ENCODE measurements around the gene USP40.
A peak's percentile ranks its signal among the peaks of the same experiment; 100 is the strongest.

Gene USP40

DNA sequence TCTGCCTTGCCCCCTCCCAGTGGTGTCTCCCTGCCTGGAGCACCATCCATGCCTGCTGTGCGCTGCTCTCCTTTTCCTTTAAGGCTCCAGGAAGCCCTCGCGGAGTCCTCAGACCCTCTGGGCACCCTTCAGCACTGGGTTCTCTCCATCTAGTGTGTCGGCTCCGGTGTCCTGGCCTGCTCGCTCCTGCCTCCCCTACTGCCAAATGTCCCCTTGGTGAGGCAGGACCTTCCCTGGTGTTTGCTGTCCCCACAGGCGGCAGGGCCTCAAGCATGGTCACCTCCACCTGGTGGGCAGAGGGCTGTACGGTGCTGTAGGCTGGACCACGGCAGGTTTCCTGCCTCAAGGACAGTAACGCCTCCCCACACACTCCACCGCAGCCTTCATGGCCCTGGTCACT lies 122.1 kb downstream of the USP40 start:
- DNase-seq (ENCODE audit: low read depth), result no peak
- TF ChIP-seq CTCF (conservative IDR thresholded peaks at IDR 0.05; ENCODE audit: low read depth, low read length), result no peak
- no peak overlapping the region for H3K4me3 ChIP-seq (ENCODE audit: low read length)

- peak; percentile 46 for DNase-seq (ENCODE audit: low read depth)
- no peak overlapping the region for H3K4me3 ChIP-seq (ENCODE audit: low read length)
- TF ChIP-seq CTCF (conservative IDR thresholded peaks at IDR 0.05; ENCODE audit: low read depth, low read length), result peak; percentile 82
Observed at GRCh38 chr2:233443511-233444183, 122.9 kb downstream of the USP40 start.

DNA sequence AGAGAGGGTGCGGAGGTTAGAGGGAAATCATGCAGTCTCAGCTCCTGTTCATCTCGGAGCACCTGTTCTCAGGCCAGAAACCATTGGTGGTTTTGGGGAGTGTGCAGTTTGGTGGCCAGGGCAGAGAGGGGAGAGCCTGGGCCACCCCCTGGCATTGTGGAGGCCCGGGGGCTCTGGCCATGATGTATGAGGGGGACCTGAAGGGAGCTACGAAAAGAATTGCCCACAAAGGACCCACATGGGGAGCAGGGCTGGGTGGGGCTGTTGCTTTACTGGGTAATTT lies 124.6 kb downstream of the USP40 start:
- H3K4me3 ChIP-seq (ENCODE audit: low read length), result no peak overlapping the region
- no peak for DNase-seq (ENCODE audit: low read depth)
- no peak for TF ChIP-seq CTCF (conservative IDR thresholded peaks at IDR 0.05; ENCODE audit: low read depth, low read length)

DNA sequence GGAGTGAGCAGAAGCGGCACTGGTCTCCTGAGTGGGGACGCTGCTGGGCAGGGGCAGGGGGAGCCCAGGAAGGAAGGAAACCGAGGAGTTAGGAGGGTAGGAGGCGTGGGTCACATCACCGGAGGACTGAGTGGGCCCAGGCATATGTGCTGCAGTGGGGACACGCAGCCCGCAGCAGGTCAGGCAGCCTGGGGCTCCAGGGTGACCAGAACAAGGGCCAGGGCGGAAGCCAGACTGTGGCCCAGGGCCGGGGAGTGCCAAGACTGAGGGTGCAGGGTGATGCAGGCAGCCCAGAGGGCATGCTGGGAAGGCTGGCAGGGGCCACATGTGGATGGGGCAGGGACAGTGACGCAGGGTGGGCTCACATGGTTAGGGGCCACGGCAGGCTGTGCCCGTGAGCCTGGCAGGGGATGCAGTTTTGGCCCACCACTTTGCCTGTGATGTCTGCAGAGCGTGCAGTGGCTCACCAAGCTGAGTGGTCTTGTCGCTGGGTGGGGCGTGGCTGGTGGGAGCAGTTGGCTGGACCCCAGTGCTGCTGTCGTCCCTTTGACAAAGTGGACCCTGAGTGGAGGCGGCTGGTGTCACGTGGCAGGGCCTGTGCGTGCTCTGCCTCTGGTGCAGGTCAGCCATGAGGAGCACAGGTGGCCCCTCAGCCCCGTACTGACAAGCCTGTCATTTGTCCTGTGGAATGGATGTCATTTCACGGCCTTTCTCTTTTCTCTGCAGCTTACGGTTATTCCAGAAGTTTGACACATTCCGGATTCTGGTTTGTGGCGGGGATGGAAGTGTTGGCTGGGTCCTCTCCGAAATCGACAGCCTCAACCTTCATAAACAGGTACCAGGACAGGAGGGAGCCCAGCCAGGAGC lies 125.2 kb downstream of the USP40 start:
- no peak for TF ChIP-seq CTCF (conservative IDR thresholded peaks at IDR 0.05; ENCODE audit: low read depth, low read length)
- no peak for DNase-seq (ENCODE audit: low read depth)

DNA sequence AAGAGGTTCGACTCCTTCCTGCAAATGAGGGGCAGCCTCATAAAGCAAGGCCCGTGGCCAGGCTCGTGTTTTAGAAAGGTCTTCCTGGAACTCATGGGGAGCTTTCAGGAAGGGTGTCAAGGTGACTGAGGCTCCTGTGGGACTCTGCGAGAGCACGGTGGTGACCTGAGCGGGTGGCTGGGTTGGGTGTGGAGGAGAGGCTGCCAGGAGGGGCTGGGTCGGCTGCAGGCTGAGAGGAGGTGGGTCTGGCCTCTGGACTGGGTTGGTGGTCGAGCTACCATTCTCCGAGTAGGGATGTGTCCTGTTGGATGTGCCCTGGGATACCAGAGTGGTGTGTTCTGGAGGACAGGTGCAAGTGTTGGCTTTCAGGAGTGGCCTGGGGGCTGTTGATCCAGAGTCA lies 125.9 kb downstream of the USP40 start:
- H3K4me3 ChIP-seq (ENCODE audit: low read length), result no peak overlapping the region
- no peak for TF ChIP-seq CTCF (conservative IDR thresholded peaks at IDR 0.05; ENCODE audit: low read depth, low read length)
- DNase-seq (ENCODE audit: low read depth), result no peak

More for the DNA sequence above, 125.2 kb downstream of the USP40 start:
- no peak overlapping the region for H3K4me3 ChIP-seq (ENCODE audit: low read length)

GRCh38 chr2:233440314-233440713 lies 126.3 kb downstream of the USP40 start:
- TF ChIP-seq CTCF (conservative IDR thresholded peaks at IDR 0.05; ENCODE audit: low read depth, low read length), result no peak
- no peak overlapping the region for H3K4me3 ChIP-seq (ENCODE audit: low read length)
- DNase-seq (ENCODE audit: low read depth), result no peak

GRCh38 chr2:233439191-233439590 lies 127.4 kb downstream of the USP40 start:
- TF ChIP-seq CTCF (conservative IDR thresholded peaks at IDR 0.05; ENCODE audit: low read depth, low read length), result no peak
- no peak overlapping the region for H3K4me3 ChIP-seq (ENCODE audit: low read length)
- no peak for DNase-seq (ENCODE audit: low read depth)

Measured in retinal pigment epithelial cell (primary cell).